DOHH2 (cell line): ENCODE data around the gene ERI3.

Experiments
- H3F3A ChIP-seq: fragments of 200-600 bp; sonication (generic), shearing (Covaris generic); 2 replicates; pipeline ENCODE4 v1.6.0; 2016; ENCODE audit warnings: antibody characterized with exemption, mild to moderate bottlenecking; ENCODE audit not compliant: control insufficient read depth, insufficient read depth
- H3K27ac ChIP-seq: fragments of 200-600 bp; sonication (generic); 2 replicates; pipeline ENCODE4 v1.5.1; 2014; ENCODE audit warnings: low read depth, mild to moderate bottlenecking, low read length, moderate library complexity
- H3K27me3 ChIP-seq: fragments of 200-600 bp; sonication (generic); 2 replicates; pipeline ENCODE4 v1.6.1; 2014; ENCODE audit warnings: mild to moderate bottlenecking, low read length, mixed read lengths; ENCODE audit not compliant: control insufficient read depth
- H3K36me3 ChIP-seq: fragments of 200-600 bp; sonication (generic); 2 replicates; pipeline ENCODE4 v1.6.1; 2014; ENCODE audit warnings: mild to moderate bottlenecking, low read length, moderate library complexity, mixed read lengths; ENCODE audit not compliant: control insufficient read depth
- H3K4me1 ChIP-seq: fragments of 200-600 bp; sonication (generic); 2 replicates; pipeline ENCODE4 v1.6.1; 2014; ENCODE audit warnings: mild to moderate bottlenecking, low read length, mixed read lengths; ENCODE audit not compliant: control insufficient read depth
- H3K4me2 ChIP-seq: fragments of 200-600 bp; sonication (generic); 2 replicates; pipeline ENCODE4 v1.6.0; 2014; ENCODE audit warnings: mild to moderate bottlenecking, low read length, moderate library complexity
- H3K4me3 ChIP-seq: fragments of 200-600 bp; sonication (generic); 2 replicates; pipeline ENCODE4 v1.5.1; 2014; ENCODE audit warnings: mild to moderate bottlenecking, low read length, mixed read lengths
- H3K79me2 ChIP-seq: fragments of 200-600 bp; sonication (generic); 2 replicates; pipeline ENCODE4 v1.6.1; 2014; ENCODE audit warnings: mild to moderate bottlenecking, low read length, mixed read lengths; ENCODE audit not compliant: control insufficient read depth
- H3K9me2 ChIP-seq: fragments of 200-600 bp; sonication (generic); replicated peaks from 2 replicates; pipeline ENCODE4 v1.6.1; 2014; ENCODE audit warnings: mild to moderate bottlenecking, low read length, mixed read lengths; ENCODE audit not compliant: control insufficient read depth
- H3K9me3 ChIP-seq: fragments of 200-600 bp; sonication (generic); 2 replicates; pipeline ENCODE4 v1.6.1; 2014; ENCODE audit warnings: antibody characterized with exemption, low read length, mixed read lengths; ENCODE audit not compliant: control insufficient read depth, insufficient read depth
- H4K20me1 ChIP-seq: fragments of 200-600 bp; sonication (generic); 2 replicates; pipeline ENCODE4 v1.6.0; 2014; ENCODE audit warnings: low read depth, mild to moderate bottlenecking, antibody characterized with exemption, low read length, moderate library complexity; ENCODE audit not compliant: control insufficient read depth, insufficient read depth
- CTCF ChIP-seq: fragments of 200-600 bp; sonication (generic); IDR thresholded peaks from one replicate; pipeline ENCODE4 v1.5.1; 2014; ENCODE audit warnings: antibody characterized with exemption, mild to moderate bottlenecking, low read depth, low read length; ENCODE audit not compliant: poor library complexity, severe bottlenecking
- EZH2phosphoT487 ChIP-seq: fragments of 200-600 bp; sonication (generic); IDR thresholded peaks from 2 replicates; pipeline ENCODE4 v1.6.1; 2017; ENCODE audit warnings: borderline replicate concordance, mild to moderate bottlenecking, antibody characterized with exemption, low read length, moderate library complexity, mixed read lengths

ERI3 gene

DNA sequence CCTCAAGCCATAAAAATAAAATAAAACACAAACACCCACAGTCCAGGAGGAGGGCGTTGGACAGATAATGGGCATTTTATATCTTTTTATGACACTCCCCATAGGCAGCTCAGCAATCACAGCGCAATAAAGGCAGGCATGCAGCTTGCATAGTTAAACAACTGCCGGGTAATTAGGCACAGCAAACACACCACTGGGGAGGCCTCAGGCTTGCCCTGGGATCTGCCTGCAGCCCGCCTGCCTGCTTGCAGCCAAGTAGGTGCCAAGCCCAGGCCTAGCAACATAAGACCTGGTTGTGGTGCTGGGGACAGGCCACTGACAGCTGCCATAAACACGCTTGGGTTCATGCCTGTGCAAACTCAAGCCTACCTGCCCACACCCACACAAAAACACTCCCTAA, 87.6 kb downstream of the ERI3 start:
- TF ChIP-seq EZH2phosphoT487 (no peak), CTCF (no peak)
- Histone ChIP-seq H3K36me3 (no peaks in the 10 kb centered on the region), H3K79me2 (no peaks in the 10 kb centered on the region), H3K9me2 (no peaks in the 10 kb centered on the region), H3K4me2 (no peak overlapping the region), H3K27ac (no peak overlapping the region), H3F3A (no peaks in the 10 kb centered on the region), H3K27me3 (no peaks in the 10 kb centered on the region), H3K4me3 (no peak overlapping the region), H4K20me1 (no peaks in the 10 kb centered on the region), H3K4me1 (no peaks in the 10 kb centered on the region), H3K9me3 (no peaks in the 10 kb centered on the region)

GRCh38 chr1:44266400-44267344, 88.4 kb downstream of the ERI3 start:
- Histone ChIP-seq H3K4me2 (no peak overlapping the region), H3K4me3 (no peak overlapping the region), H4K20me1 (no peaks in the 10 kb centered on the region), H3K79me2 (no peaks in the 10 kb centered on the region), H3F3A (no peaks in the 10 kb centered on the region), H3K4me1 (no peaks in the 10 kb centered on the region), H3K9me2 (no peaks in the 10 kb centered on the region), H3K9me3 (no peaks in the 10 kb centered on the region), H3K36me3 (no peaks in the 10 kb centered on the region), H3K27ac (no peak overlapping the region), H3K27me3 (no peaks in the 10 kb centered on the region)
- TF ChIP-seq CTCF, result no peak
- no peak for TF ChIP-seq EZH2phosphoT487

DNA sequence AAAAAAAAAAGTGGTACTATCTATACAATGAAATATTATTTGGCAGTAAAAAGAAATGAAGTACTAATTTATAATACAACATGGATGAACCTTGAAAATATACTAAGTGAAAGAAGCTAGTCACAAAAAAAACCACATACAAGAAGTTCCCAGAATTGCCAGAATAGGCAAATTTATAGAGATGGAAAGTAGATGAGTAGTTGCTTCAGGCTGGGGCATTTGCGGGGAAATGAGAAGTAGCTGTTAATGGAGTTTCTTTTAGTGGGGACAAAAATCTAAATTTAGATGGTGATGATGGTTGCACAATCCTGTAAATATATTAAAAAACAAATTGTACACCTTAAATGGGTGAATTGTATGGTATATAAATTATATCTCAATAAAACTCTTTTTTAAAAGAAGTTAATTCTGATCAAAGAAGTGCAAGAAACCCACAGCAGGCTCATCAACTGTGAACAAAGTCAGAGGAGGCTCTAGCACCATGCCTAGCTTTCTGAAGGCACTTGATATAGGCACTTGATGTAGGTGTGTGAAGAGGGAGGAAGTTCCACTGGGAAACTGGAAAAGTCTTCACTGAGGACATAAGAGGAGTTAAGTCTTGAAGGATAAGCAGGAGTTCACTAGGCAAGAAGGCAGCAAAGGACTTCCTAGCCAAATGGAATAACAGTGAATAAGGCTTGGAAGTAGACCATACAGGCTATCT, 89.2 kb downstream of the ERI3 start:
- no peaks in the 10 kb centered on the region for H4K20me1 ChIP-seq
- H3K36me3 ChIP-seq, result no peaks in the 10 kb centered on the region
- H3K79me2 ChIP-seq, result no peaks in the 10 kb centered on the region
- no peaks in the 10 kb centered on the region for H3K4me1 ChIP-seq
- no peak overlapping the region for H3K27ac ChIP-seq
- no peaks in the 10 kb centered on the region for H3F3A ChIP-seq
- no peaks in the 10 kb centered on the region for H3K27me3 ChIP-seq
- TF ChIP-seq CTCF, result no peak
- no peak for TF ChIP-seq EZH2phosphoT487
- H3K9me3 ChIP-seq, result no peaks in the 10 kb centered on the region
- no peak overlapping the region for H3K4me3 ChIP-seq
- H3K4me2 ChIP-seq, result no peak overlapping the region
- H3K9me2 ChIP-seq, result no peaks in the 10 kb centered on the region
